Liver (tissue), 9 donors: ENCODE measurements around the gene CLDN5. TPM values are rescaled to one million over a fixed set of nuclear protein-coding genes. Genes with fewer than 3 reads are reported as not detected.

Experiments used
- DNase-seq: peaks from one replicate; pipeline ENCODE4 v3.0.0-alpha.2; 2017; ENCODE audit warnings: low spot score
- H3K27ac ChIP-seq, 2 donors: one replicate each; pipeline ENCODE4 v1.7.0; 2013; ENCODE audit warnings: inconsistent platforms in 2 of 2, low read length in 2 of 2, control low read depth in 1 of 2, low read depth in 1 of 2, mild to moderate bottlenecking in 1 of 2
- H3K27me3 ChIP-seq, 4 donors: one replicate each; pipeline versions ENCODE4 v1.6.1 to v1.7.0; 2013; ENCODE audit warnings: low read length in 3 of 4, inconsistent platforms in 1 of 4, mild to moderate bottlenecking in 1 of 4, moderate library complexity in 1 of 4; ENCODE audit not compliant: control insufficient read depth in 4 of 4, insufficient read depth in 4 of 4
- H3K36me3 ChIP-seq, 4 donors: one replicate each; pipeline versions ENCODE4 v1.6.1 to v1.7.0; 2013; ENCODE audit warnings: low read length in 3 of 4, mild to moderate bottlenecking in 3 of 4, low read depth in 1 of 4, moderate library complexity in 1 of 4; ENCODE audit not compliant: control insufficient read depth in 4 of 4, insufficient read depth in 3 of 4
- H3K4me1 ChIP-seq, 4 donors: one replicate each; pipeline versions ENCODE4 v1.6.1 to v1.7.0; 2013; ENCODE audit warnings: low read length in 3 of 4, mild to moderate bottlenecking in 3 of 4, moderate library complexity in 1 of 4; ENCODE audit not compliant: control insufficient read depth in 4 of 4, insufficient read depth in 4 of 4
- H3K4me3 ChIP-seq, 3 donors: one replicate each; pipeline versions ENCODE4 v1.6.1 to v1.7.0; 2013; ENCODE audit warnings: low read length in 3 of 3, control low read depth in 1 of 3, low read depth in 1 of 3, mild to moderate bottlenecking in 1 of 3
- H3K9ac ChIP-seq, 2 donors: one replicate each; pipeline ENCODE4 v1.7.0; 2013; ENCODE audit warnings: low read length in 2 of 2, mild to moderate bottlenecking in 2 of 2, moderate library complexity in 2 of 2, control low read depth in 1 of 2, low read depth in 1 of 2
- H3K9me3 ChIP-seq, 4 donors: one replicate each; pipeline versions ENCODE4 v1.6.1 to v1.7.0; 2013; ENCODE audit warnings: low read length in 3 of 4; ENCODE audit not compliant: control insufficient read depth in 4 of 4
- ATF3 ChIP-seq: IDR thresholded peaks from 2 replicates; pipeline ENCODE4 v1.6.1; 2016; ENCODE audit warnings: antibody characterized with exemption
- CTCF ChIP-seq: fragments of 150-350 bp; IDR thresholded peaks from 2 replicates; pipeline ENCODE4 v1.5.1; 2017; ENCODE audit warnings: improper control_type of control experiment, low read depth, low read length; ENCODE audit not compliant: missing input control
- EGR1 ChIP-seq, 2 donors: IDR thresholded peaks; 2 replicates each; pipeline ENCODE4 v1.6.1; 2016 to 2018; ENCODE audit warnings: antibody characterized with exemption in 2 of 2, low read depth in 2 of 2
- FOXA1 ChIP-seq: IDR thresholded peaks from 2 replicates; pipeline ENCODE4 v1.6.1; 2016; ENCODE audit warnings: antibody characterized with exemption
- FOXA2 ChIP-seq: IDR thresholded peaks from 2 replicates; pipeline ENCODE4 v1.6.1; 2016; ENCODE audit warnings: antibody characterized with exemption
- GABPA ChIP-seq, 2 donors: IDR thresholded peaks in 1 of 2; conservative IDR thresholded peaks in 1 of 2; 2 replicates each; pipeline ENCODE4 v1.6.1; 2016; ENCODE audit warnings: antibody characterized with exemption in 2 of 2, mild to moderate bottlenecking in 1 of 2, moderate library complexity in 1 of 2
- HNF4A ChIP-seq, 2 donors: conservative IDR thresholded peaks; 2 replicates each; pipeline ENCODE4 v1.6.1; 2016; ENCODE audit warnings: antibody characterized with exemption in 2 of 2, mild to moderate bottlenecking in 2 of 2
- HNF4G ChIP-seq: IDR thresholded peaks from 2 replicates; pipeline ENCODE4 v1.6.1; 2016; ENCODE audit warnings: antibody characterized with exemption
- JUND ChIP-seq, 2 donors: IDR thresholded peaks; 2 replicates each; pipeline ENCODE4 v1.6.1; 2016; ENCODE audit warnings: antibody characterized with exemption in 2 of 2
- MAX ChIP-seq: IDR thresholded peaks from 2 replicates; pipeline ENCODE4 v1.6.1; 2016; ENCODE audit warnings: antibody characterized with exemption
- NR2F2 ChIP-seq: IDR thresholded peaks from 2 replicates; pipeline ENCODE4 v1.6.1; 2016; ENCODE audit warnings: antibody characterized with exemption
- RAD21 ChIP-seq, 2 donors: IDR thresholded peaks; 2 replicates each; pipeline ENCODE4 v1.6.1; 2016; ENCODE audit warnings: antibody characterized with exemption in 2 of 2, mild to moderate bottlenecking in 2 of 2
- REST ChIP-seq: IDR thresholded peaks from 2 replicates; pipeline ENCODE4 v1.6.1; 2016; ENCODE audit warnings: antibody characterized with exemption, mild to moderate bottlenecking
- RXRA ChIP-seq, 2 donors: IDR thresholded peaks; 2 replicates each; pipeline ENCODE4 v1.6.1; 2017 to 2018; ENCODE audit warnings: antibody characterized with exemption in 2 of 2, mild to moderate bottlenecking in 1 of 2
- SP1 ChIP-seq: IDR thresholded peaks from 2 replicates; pipeline ENCODE4 v1.6.1; 2018; ENCODE audit warnings: antibody characterized with exemption, mild to moderate bottlenecking
- TAF1 ChIP-seq: conservative IDR thresholded peaks from 2 replicates; pipeline ENCODE4 v1.6.1; 2016; ENCODE audit warnings: antibody characterized with exemption, mild to moderate bottlenecking
- YY1 ChIP-seq: IDR thresholded peaks from 2 replicates; pipeline ENCODE4 v1.6.1; 2016; ENCODE audit warnings: antibody characterized with exemption, mild to moderate bottlenecking
- ZBTB33 ChIP-seq: IDR thresholded peaks from 2 replicates; pipeline ENCODE4 v1.6.1; 2016; ENCODE audit warnings: antibody characterized with exemption
- WGBS: extraction: QIAGEN DNeasy Blood & Tissue Kit; methylation state at CpG from one replicate; pipeline ENCODE4 v1.1.7; 2013; 5-methylcytosine and 5-hydroxymethylcytosine counted together
- polyA plus RNA-seq, 2 donors: library from polyadenylated mRNA; stranded (reverse) in 1 of 2; unstranded in 1 of 2; fragments of 200-250 nt in 1 of 2; fragments of >200 nt in 1 of 2; fragmentation: Nextera tagmentation in 1 of 2; extraction: Ambion mirVana in 1 of 2; gene quantifications; one replicate each; pipeline versions ENCODE4 v1.2.1 to v1.2.3, GENCODE V29; 2013 to 2015
- total RNA-seq, 2 donors: library from RNA; depleted of rRNA; stranded (reverse); fragments of >200 nt; gene quantifications; one replicate each; pipeline ENCODE4 v1.2.3, GENCODE V29; 2014
- donor health status: healthy.
- donor health status: healthy.
- donor health status: healthy.
- donor health status: healthy.
- donor health status: healthy.

Gene CLDN5
- total and polyA plus RNA-seq, 4 donors = 15.6 to 31.5 (median 22.4) TPM

- no peak for TF ChIP-seq RAD21 (IDR thresholded peaks at IDR 0.05)
- no peak for TF ChIP-seq TAF1
- no peak for TF ChIP-seq FOXA2
- TF ChIP-seq ATF3 = no peak
- TF ChIP-seq SP1 = no peak
- no peak for TF ChIP-seq HNF4G
- no peak for TF ChIP-seq JUND (IDR thresholded peaks at IDR 0.05)
- TF ChIP-seq MAX = no peak
- no peak for TF ChIP-seq EGR1 (IDR thresholded peaks at IDR 0.05; ENCODE audit: low read depth in 2 of 2)
- TF ChIP-seq HNF4A (conservative IDR thresholded peaks at IDR 0.05) = no peak
These were observed 35.2 kb upstream of the CLDN5 start (continued) for GRCh38 chr22:19559324-19559811.

GRCh38 chr22:19556963-19557545 lies 32.8 kb upstream of the CLDN5 start:
- Histone ChIP-seq H3K27me3 (no peaks in the 10 kb centered on the region), H3K9ac (no peak overlapping the region), H3K27ac (no peak overlapping the region), H3K4me1 (no peaks in the 10 kb centered on the region), H3K4me3 (no peak overlapping the region), H3K9me3 (no peaks in the 10 kb centered on the region), H3K36me3 (no peaks in the 10 kb centered on the region)
- 91% methylated on average over 10 of the region's 10 CpGs for WGBS
- TF ChIP-seq TAF1 = no peak
- TF ChIP-seq JUND (IDR thresholded peaks at IDR 0.05) = no peak
- no peak for TF ChIP-seq EGR1 (IDR thresholded peaks at IDR 0.05; ENCODE audit: low read depth in 2 of 2)
- no peak for TF ChIP-seq NR2F2
- TF ChIP-seq RAD21 (IDR thresholded peaks at IDR 0.05) = no peak
- TF ChIP-seq FOXA1 = no peak
- no peak for TF ChIP-seq SP1
- TF ChIP-seq YY1 = no peak
- TF ChIP-seq REST = no peak
- TF ChIP-seq HNF4G = no peak
- no peak for TF ChIP-seq HNF4A (conservative IDR thresholded peaks at IDR 0.05)
- TF ChIP-seq GABPA (IDR thresholded peaks at IDR 0.05 in 1 of 2, conservative IDR thresholded peaks at IDR 0.05 in 1 of 2) = no peak
- TF ChIP-seq MAX = no peak
- DNase-seq = no peak

- no peak overlapping the region for H3K4me3 ChIP-seq
- no peaks in the 10 kb centered on the region for H3K4me1 ChIP-seq
- no peak for DNase-seq
- WGBS = 87% methylated on average over 6 of the region's 6 CpGs
- H3K9me3 ChIP-seq = no peaks in the 10 kb centered on the region
- H3K9ac ChIP-seq = no peak overlapping the region
- no peaks in the 10 kb centered on the region for H3K36me3 ChIP-seq
- H3K27ac ChIP-seq = no peak overlapping the region
- no peaks in the 10 kb centered on the region for H3K27me3 ChIP-seq
- TF ChIP-seq MAX (no peak), RAD21 (IDR thresholded peaks at IDR 0.05) (no peak), FOXA1 (no peak), EGR1 (IDR thresholded peaks at IDR 0.05; ENCODE audit: low read depth in 2 of 2) (no peak), FOXA2 (no peak), CTCF (no peak), RXRA (IDR thresholded peaks at IDR 0.05) (no peak), SP1 (no peak), TAF1 (no peak), ZBTB33 (no peak)
These were observed 31.4 kb upstream of the CLDN5 start for GRCh38 chr22:19555651-19556050.
